ENCODE measurements around the gene SLC44A4. TPM values are rescaled to one million over a fixed set of nuclear protein-coding genes. Genes with fewer than 3 reads are reported as not detected.

The SLC44A4 gene
- total and polyA plus RNA-seq, 2 of the 8 experiments (the other 6 are each of a cell fraction or from before 2014, with no cell fraction given), result 4.8 to 7.0 TPM

DNA sequence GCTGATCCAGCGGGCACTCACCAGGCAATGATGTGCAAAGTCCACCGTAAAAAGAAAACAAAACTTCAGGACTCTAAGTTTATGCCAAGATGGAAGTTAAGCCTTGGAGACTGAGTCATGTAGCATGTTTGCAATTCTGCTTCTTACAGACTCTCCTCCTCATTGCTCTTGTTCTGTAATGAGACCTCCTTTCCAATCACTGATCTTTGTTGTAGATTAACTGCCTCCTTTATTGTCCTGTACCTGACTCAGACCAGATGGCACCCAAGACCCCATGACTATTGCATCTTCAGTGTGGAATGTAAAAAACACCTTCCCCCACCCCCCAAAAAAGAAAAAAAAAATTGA lies 27.3 kb downstream of the SLC44A4 start (continued):
- TF ChIP-seq ATF3 (IDR thresholded peaks at IDR 0.05; ENCODE audit: insufficient read depth, low read depth, low read length) (no peak), BACH1 (IDR thresholded peaks at IDR 0.05; ENCODE audit: low read length) (no peak), SIX5 (IDR thresholded peaks at IDR 0.05; ENCODE audit: low read depth, low read length) (no peak)

All from H1 (cell line).